D341Med (cell line): ENCODE measurements around the gene NEUROD6.
A peak's percentile ranks its signal among the peaks of the same experiment; 100 is the strongest.

Experiments
- DNase-seq: peaks from one replicate; pipeline ENCODE4 v3.0.0; 2012; ENCODE audit warnings: low spot score

The NEUROD6 gene

DNA sequence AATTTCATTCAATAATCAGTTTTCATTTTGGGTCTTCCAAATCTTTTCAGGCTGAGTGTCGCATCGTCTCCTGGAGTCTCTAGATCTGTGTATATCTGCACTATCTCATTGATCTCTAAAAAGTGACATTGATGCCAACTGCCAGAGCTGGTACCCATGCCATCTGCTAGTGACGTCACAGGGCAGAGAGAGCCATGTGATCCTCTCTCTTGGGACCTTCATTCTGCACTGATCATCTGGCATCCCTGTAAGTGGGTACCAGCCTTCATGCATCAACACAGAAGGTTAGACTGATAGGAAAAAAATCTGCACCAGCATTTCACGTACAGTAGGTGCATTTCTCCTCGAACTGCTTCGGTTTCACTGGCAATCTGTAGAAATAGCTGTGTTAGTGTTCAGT, at the start of gene NEUROD6:
TSS of gene NEUROD6 (minus strand) at position 124 of the 400 bp plus-strand sequence. CDS start 1,458 bp downstream, outside the sequence.
- DNase-seq: no peak

DNA sequence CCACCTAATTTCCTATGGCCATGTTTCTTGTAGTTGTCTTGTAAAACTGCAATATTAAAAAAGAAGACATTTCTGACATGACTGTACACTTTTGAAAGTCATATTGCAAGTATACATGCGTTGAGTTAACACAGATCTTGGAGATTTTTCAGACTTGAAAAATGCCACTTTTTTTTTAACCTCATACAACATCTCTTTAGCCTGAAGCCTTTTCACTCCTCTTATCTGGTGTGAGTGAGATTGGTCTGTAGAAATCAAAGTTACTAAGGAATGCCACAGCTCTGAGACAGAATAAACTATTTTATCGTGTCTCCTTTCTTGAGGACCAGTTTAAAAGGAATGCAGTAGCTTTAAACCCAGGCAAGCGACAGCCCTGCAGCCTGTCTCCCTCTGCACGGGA, 43.9 kb upstream of the NEUROD6 start:
- no peak for DNase-seq

GRCh38 chr7:31382722-31383121, 42.2 kb upstream of the NEUROD6 start:
- DNase-seq: no peak

DNA sequence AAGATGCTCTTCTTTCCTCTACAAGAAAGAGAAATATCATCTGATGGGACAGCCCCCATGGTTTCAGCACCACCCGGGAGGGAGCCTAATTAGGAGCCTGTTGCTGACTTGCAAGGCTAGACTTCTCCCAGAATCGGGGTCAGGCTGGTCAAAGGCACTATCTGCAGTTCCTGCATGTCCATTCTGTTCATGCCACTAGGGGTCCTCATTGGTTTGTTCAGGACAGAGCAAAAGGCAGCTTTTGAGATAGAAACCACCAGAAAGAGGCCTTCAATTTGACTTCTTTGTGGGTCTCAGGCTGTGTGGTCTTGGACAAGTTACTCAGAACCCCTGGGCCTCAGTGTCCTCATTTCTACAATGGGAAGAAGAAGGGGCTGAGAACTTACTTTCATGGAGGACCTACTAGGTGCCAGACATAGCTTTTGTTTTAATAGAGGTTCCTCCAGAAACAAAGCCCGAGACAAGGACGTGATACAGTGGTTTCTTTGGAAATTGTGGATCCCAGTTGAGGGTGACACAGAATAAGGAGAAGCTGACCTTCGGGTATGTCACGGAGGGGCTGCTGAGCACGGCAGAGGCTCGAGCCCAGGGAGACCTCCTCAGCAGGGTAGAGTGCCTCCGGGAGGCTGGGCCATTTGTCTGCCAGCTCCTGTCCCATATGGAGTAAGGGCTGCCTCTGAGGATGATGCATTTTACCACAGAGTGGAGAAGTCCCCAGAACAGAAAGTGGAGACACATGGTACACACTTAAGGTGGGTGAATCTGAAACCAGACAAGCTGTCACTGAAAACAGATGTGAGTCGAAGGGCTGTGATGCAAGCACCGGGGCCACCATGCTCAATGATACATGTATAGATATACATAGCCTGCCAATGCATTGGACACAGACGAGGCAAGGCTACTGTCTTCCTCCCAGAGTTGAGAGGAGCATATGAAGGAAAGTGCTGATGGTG, 33.1 kb upstream of the NEUROD6 start:
- DNase-seq: peak; percentile 60

- no peak for DNase-seq
These were observed 31.9 kb upstream of the NEUROD6 start for GRCh38 chr7:31372231-31372959.

GRCh38 chr7:31371621-31372020, 31.1 kb upstream of the NEUROD6 start:
- DNase-seq: no peak

- DNase-seq: no peak
These were observed 30.1 kb upstream of the NEUROD6 start for GRCh38 chr7:31370609-31371008.

DNA sequence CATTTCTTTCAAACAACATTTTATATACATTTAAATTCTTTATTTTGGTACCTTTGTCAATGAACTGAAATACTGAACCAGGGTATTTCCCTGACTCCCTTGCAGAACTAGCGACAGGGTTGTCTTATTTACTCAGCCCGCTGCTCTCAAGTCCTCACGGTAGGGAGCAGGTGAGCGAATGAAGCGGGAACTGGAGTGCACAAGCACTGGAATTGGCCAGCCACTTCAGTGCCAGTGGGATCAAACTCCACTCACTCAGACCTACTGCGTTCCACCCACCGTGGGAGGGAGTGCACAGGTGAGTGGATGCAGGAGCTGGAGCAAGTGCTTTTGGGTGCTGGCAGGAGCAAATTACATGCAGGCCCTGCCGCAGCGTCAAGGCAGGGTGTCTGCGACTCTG, 28.1 kb upstream of the NEUROD6 start:
- DNase-seq: no peak

GRCh38 chr7:31363496-31363895, 23.0 kb upstream of the NEUROD6 start:
- no peak for DNase-seq

- no peak for DNase-seq
These were observed 22.5 kb upstream of the NEUROD6 start for GRCh38 chr7:31363051-31363450.

DNA sequence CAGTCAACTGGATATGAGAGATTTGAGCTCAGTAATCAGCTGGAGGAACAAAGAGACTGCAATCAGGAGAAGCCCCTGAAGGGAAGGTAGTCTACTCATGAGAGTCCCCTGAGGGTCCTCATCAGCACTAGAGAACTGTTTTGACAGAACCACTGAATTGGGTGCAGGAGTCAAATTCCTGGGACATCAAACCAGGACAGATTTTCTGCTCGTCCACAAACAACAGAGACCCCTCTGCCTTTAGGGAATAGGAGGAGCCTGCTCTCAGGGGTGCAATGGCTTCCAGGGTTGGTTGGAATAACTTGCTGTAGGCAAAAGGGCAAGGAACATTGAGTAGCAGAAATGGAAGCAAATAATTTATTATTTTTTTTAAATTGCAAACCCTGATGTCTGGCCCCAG, 21.9 kb upstream of the NEUROD6 start:
- no peak for DNase-seq

DNA sequence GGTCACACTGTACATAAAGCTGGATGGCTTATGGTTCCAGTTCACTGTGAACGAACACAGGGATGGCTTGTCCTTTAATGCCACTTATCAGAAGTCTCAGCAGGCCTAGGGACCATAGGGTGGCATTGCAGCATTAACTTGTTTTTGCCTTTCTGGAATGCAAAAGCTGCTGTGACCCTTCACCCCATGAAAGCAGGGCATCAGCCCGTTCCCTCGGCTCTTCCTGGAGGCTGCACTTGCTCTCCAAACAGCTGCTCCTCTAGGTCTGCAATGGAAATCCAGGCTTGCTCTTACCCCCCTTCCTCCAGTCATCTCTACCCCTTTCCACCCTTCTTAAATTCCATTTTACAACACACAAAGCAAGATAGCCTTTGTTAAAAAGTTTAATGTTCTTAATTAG, 17.9 kb upstream of the NEUROD6 start:
- no peak for DNase-seq

DNA sequence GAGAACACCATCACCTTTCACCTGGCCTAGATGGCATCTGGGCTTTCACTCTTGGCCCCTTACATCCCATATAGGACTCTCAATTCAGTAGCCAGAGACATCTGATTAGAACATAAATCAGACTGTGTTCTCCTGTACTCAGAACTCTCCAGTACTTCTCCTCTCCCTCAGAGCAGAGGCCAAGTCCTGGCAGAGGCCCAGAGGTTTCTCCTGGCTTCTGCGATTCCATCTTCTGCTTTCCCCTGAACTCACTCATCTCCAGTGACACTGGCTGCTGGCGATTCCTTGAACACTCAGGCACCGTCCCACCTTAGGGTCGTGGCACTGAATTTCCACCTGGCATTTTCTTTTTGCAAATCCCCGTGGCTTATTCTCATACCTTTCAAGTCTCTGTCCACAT, 4.9 kb upstream of the NEUROD6 start:
- DNase-seq: no peak

GRCh38 chr7:31343516-31344305, 3.2 kb upstream of the NEUROD6 start:
- DNase-seq: no peak

- DNase-seq: no peak
These were observed 615 bp upstream of the NEUROD6 start for GRCh38 chr7:31341141-31341540.

- DNase-seq: no peak
These were observed 475 bp downstream of the NEUROD6 start for GRCh38 chr7:31340051-31340450.

DNA sequence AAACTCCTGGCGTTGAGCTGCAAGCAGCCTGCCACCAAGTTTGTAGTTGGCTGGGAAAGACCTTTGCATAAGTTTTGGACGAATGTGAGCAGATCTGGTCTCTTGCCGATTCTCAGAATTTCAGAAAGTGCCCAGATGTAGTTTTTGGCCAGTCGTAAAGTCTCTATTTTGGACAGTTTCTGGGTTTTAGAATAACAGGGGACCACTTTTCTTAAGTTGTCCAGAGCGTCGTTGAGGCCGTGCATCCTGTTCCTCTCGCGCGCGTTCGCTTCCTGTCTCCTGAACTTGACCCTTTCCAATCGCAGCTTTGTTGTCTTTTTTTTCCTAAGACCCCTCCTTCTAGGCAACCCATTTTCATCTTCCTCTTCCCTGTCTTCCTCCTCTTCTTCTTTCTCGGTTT, 1.8 kb downstream of the NEUROD6 start:
- DNase-seq: no peak

GRCh38 chr7:31337002-31337565, 3.4 kb downstream of the NEUROD6 start:
- DNase-seq: no peak

GRCh38 chr7:31336202-31337001, 4.1 kb downstream of the NEUROD6 start:
- DNase-seq: peak; percentile 56

DNA sequence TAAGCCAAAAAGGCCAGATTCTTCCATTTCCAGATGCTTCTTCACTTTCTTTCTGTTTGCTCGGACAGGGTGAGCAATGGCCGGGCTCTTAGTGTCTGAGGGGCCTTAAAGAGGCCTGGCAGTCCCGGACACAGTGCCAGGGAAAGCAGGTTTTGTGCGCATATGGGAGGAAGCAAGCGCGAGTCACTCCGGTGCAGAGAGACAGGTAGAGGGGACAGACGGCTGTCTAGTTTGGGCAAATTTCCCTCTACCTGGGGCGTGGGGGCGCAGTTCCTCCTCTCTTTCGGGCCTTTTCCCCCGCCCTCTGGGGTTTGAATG, 4.7 kb downstream of the NEUROD6 start:
- DNase-seq: no peak

GRCh38 chr7:31335161-31335856, 5.2 kb downstream of the NEUROD6 start:
- DNase-seq: no peak
